Inflammatory macrophage treated with lipopolysaccharide for 1 hour (primary cell): Measurements from ENCODE around the gene NCF2.
"Not testable (repeated sequence)": the region's sequence is repeated elsewhere in the genome, so short reads cannot be mapped to it uniquely, and the experiment has no call there.

Experiments
- DNase-seq, 2 donors: peaks; one replicate each; pipeline ENCODE4 v3.0.0-alpha.2; 2020 to 2022

NCF2 gene, protein sequence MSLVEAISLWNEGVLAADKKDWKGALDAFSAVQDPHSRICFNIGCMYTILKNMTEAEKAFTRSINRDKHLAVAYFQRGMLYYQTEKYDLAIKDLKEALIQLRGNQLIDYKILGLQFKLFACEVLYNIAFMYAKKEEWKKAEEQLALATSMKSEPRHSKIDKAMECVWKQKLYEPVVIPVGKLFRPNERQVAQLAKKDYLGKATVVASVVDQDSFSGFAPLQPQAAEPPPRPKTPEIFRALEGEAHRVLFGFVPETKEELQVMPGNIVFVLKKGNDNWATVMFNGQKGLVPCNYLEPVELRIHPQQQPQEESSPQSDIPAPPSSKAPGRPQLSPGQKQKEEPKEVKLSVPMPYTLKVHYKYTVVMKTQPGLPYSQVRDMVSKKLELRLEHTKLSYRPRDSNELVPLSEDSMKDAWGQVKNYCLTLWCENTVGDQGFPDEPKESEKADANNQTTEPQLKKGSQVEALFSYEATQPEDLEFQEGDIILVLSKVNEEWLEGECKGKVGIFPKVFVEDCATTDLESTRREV

DNA sequence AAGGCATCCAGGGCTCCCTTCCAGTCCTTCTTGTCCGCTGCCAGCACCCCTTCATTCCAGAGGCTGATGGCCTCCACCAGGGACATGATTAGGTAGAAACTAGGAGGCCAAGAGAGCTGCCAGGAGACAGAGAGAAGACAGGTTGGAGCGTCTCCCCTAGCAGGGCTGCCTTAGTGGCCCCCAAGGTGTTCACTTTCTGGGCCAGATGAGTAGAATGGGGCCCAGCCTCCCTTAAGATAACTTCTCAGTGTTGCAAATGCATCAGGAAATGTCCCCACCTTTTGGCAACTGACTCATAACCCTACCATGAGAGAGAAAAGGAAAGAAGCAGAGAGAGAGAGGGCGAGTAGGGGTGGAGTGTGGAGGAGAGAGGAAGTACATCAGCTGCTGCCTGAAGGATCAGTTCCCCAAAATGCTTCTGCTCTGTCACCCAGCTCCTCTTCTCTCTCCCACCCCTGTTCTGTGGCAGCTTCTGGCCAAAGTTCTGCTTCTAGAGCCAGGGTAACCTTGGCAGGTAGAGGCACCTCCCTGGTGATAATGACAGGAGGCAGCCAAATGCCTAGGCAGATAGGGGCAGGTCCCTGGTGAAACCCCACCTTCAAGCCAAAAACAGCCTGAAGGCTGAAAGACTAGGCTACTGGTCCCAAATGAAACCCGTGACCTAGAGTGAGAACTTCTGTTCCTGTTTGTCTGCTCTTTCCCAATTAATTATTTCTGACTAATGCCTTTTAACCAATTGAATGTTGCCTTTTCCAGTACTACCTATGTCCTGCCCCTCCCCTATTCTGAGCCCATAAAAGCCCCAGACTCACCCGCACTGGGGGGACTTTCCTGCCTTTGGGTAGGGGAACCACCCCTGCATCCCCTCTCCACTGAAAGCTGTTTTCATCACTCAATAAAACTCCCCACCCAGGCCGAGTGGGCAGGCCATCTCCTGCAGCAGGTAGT is at the start of gene NCF2:
Gene NCF2, minus strand, starts transcription at position 216 of the 948 bp plus-strand sequence. Its CDS starts 130 bp downstream, at position 86.
- DNase-seq = peak; percentile 96 to 99

DNA sequence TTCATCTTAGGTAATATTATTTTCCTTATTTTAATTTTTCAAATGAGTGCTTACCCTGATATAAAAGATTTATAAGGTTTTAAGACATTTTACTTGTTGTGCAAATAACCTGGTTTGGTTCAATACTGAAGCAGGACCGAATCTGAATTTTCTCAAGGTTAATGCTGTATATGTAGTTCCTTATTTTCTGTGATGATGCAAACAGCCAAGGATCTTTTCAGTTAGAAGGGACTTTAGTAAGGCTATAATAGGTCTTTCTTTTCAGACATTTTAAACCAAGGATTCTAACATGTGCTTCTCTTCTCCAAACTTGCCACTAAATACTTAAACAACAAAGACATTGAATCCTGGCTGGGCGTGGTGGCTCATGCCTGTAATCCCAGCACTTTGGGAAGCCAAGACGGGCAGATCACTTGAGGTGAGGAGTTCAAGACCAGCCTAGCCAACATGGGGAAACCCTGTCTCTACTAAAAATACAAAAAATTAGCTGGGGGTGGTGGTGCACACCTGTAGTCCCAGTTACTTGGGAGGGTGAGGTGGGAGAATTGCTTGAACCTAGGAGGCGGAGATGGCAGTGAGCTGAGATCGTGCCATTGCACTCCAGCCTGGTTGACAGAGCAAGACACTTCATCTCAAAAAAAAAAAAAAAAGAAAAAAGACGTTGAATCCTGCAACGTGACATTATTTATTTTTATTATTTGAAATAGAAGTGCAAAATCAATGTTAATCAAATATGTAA is 48.6 kb upstream of the NCF2 start:
- DNase-seq = peak; percentile 33 to 38

DNA sequence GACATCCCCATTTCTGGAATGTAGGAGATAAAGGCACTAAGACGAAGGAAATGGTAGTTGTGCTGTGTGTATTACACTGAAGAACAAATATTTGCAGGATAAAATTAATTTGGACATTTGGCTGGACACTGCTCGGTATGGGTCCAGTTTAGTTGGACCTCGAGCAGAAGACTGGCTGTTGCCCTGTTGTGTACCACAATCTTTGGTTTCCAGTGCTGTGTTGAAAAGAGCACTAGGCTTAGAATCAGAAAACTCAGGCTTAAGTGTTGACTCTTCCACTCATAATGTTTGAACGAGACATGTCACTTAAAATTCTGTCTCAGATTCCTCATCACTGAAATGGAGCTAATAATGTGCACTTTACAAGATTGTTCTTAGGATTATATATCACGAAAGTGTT is 46.5 kb upstream of the NCF2 start:
- DNase-seq = no peak

DNA sequence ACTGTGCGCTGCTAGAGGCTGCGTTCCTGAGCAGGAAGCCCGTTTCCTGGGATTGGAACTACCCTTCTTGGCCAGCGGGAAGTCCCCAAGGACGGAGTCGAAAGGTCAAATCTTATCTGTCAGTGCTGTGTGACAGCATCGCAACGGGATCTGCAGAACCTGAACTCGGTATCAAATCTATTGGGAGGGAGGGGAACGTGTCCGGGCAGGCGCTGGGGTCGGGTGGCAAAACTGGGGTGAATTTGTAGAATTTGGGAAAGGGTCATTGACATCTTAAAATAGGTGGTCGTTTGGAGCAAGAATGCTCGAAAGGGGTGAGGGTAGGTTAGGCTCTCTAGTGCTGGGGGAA is 46.0 kb upstream of the NCF2 start:
- peak; percentile 37 to 73 for DNase-seq

DNA sequence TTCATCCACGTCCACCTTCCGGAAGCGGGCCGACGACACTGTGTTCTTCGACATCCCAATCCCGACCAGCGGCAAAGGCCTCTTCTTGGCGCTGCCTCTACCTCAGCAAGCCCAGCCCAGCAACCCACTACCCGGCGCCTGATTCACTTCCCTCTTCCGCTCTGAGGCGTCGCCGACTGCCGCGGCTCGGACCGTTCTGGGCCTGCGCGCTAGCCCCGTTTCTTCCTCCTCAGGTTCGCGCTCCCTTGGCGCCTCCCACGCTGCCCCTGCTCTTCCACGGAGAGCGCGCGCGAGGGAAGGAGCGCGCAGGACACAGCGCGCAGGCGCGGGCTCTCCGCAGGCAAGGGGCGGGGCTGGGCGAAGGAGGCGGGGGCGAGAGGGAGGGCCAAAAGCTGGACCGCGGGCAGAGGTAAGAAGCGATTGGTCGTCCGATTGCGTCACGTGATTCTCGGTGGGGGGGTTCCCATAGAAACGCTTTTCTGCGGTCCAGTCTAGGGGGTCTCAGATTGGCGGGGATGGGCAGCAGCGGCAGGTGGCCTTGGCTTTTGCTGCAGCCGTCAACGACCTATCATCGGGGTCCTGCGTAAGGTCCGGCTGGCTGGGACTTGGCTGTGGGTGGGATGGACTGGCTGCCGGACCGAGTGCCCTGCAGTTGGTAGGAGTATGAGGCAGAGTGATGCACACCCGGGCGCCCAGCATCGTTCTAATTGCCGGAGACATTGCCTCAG is 45.5 kb upstream of the NCF2 start, which contains the start of gene ARPC5:
Gene ARPC5, minus strand, starts transcription at position 178 of the 728 bp plus-strand sequence. Its CDS starts 124 bp downstream, at position 54.
- DNase-seq = peak; percentile 99

DNA sequence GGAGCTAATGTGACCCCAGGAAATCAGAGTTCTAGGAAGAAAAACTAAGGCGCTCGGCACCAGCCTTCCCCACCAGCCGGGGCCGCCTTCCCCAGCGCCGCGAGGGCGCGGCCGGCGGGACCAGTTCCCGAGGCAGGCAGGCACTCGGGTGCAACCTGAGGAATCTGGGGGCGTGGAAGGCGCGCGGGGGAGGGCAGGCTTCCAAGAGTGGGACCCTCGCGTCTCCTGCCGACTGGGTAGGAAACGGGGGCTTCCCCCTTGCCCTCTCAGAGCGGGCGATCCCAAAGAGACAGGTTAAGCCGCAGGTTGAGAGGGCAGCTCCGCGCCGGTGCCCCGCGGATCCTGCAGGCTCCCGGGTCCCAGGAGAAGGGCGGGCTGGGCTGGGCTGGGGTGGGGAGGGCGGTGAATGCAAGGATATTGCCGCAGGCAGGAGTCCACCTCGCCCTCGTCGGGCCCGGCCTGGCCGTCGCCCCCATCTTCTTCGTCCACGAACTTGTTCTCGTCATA is 44.9 kb upstream of the NCF2 start:
- peak; percentile 38 to 50 for DNase-seq

DNA sequence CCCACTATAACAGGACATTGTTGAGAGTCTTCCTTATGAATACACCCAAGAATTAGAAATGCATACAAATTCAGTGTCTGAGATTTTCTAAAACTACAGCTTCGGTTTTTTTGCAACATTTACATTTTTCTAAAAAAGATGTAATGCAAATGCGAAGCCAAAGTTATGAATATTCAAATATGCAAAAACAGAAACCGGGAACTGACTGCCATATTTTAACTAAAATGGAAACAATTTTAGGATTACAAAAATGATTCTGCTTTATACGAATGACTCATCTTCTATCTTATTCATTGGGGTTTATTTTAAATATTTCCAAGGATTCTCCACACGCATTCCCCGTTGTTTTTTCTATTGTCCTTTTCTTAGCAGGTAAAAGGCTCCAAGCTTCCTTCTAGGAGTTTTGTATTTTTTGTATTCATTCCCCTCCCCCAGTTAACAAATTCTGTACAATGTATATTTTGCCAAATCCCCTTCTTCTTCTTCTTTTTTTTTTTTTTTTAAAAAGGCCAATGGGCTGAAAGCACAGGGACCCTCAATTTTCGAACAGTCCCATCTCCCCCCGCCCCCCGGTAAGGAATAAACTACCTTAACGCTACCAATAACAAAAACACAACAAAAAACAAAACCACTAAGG is 44.3 kb upstream of the NCF2 start:
- peak; percentile 41 to 68 for DNase-seq

DNA sequence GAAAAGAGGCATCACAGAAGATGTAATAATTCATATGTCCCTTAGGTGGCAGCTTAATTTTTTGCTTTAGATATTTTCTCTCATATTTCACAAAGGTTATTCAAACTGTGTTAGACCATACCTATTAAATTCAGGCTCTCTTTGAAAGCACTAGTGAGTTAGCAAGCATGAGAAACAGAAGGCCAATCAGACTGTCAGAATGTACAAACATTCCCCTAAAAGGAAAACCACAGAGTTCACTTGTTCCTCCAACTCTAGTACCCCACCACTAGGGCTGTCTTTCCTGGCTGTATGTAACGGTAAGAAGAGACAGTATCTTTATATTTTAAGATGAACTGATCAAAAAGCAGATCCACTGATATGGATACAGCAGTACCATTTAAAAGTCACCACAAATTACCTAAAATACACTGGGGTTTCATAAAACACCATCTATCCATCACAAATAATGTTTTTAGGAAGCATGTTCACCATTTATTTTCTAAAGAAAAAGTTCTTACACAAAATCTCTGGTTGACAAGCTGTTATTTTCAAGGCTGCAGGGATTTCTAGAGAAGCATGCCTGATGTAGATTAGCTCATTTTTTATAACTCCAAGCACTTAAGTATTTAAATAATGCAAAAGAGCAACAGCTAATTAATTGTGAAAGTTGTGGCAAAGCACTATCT is 43.6 kb upstream of the NCF2 start:
- peak; percentile 54 to 61 for DNase-seq

DNA sequence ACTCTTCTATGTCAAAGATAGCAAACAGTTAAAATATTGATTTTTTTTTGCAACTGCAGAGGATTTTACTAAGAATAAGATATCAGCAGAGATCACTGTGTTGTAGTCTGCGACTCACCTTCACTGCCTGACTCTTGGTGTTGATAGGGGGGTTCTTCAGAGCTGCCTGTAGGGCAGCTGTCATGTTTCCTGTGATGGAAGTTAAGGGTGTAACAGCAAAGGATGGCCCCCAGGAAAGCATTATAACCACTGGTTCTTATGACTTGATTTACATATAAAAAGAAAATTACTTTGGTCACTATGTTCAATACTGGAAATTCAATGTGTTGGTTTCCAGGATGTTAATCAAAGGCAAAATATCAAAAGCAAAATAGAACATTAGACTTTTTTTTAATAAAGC is 42.7 kb upstream of the NCF2 start:
- DNase-seq = no peak

DNA sequence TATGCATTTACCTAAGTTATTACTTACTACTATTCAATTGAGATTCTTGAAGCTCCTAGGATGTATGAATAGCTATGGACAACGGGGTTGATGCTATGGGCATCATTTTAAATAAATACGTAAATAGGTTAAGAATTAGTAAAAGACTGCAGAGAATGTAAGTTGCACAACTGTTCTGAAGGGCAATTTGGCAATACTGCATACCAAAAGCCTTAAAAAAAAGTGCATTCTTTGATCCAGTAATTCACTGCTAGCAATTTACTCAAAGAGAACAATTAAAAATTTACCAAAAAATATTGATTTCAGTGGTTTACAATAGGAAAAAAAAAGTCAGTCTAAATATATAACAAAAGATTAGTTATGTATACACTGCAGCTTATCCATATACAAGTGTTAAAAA is 41.9 kb upstream of the NCF2 start:
- no peak for DNase-seq

DNA sequence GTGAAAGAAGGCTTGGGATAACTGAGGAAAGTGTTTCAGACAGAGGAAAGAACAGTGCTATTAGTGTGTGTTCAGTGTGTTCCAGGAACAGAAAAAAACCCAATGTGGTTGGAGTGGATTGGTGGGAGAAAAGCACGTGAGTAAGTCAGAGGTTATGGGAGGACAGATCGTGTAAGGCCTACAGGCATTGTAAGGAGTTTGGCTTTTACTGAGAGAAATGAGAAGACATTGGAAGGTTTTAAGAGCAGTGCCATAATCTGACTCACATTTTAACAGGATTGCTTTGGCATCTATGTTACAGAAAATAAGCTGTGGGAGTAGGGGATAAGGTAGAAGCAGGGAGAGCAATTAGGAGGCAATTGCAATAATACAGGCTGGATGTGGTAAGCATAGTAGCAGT is 40.5 kb upstream of the NCF2 start:
- peak in 1 of 2 donors; percentile 33 for DNase-seq

DNA sequence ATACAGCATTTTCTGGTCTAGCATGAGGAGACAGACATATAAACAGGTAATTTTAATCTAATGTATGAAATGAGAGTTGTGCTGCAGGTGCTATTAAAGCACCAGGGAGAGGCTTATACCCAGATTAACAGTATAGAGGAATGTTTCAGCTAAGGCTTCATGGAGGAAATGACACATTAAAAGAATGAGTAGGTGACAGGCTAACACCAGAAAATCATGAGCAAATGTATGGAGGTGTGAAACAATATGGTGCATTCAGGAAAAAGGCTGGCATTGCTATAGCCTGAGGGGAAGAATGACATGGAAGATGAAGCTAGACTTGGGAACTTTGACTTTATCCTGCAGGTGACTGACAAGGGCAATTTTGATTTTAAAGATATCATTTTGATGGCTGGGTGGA is 38.3 kb upstream of the NCF2 start:
- no peak for DNase-seq

DNA sequence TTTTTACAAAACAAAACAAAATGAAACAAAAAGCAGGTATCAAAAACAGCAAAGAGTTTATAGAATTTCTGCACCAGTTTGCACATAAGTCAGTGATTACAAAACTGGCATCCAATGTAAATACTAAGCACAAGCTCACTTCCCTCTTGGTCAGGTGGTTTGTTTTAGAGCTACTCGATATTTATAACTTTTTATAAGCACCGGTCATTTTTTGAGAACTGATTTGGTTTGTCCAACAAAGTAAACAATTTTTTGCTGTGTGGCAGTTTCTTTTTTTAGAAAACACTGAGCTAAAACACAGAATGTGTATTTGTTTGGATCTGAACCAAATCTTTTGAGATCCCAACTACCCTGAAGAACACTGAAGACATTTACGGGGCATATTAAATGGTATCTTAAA is 36.0 kb upstream of the NCF2 start:
- not testable (repeated sequence) for DNase-seq

DNA sequence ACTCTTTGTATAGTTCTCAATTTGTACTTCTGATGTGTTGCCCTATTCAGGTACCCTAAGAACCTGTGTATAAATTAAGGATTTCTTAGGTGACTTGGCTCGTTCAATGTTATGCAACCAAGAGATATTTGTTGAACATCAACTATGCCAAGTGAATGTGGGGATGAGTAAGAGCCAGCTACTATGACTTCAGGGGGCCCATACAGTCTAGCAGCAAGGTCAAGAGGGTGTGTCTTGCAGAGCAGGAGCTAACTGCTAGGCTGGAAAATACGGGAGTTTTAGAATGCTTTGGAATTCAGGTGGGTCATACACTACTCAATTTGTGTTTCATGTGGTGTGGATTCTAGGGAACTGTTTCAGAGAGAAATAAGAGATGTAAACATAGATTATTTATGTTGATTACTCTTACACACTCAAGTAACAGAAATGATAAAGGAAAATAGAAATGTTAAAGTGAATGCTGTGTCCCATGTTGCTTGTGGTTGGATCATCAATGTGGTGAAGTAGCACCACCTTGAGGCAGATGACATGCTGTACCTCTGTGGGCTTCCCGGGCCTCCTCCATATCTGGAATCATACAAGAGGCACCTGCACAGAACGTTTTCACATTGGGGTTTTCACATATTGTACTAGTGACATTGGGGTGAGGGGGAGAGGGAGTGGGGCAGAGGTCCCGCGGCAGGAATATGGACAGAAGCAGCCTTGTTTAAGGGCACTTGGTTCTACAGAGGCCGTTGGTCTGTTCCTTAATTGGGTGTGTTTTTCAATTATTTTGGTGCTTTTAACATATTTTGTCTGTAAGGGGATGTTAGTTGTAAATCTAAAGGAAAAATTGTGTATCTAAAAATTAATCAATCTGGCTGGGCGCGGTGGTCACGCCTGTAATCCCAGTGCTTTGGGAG is 32.9 kb upstream of the NCF2 start:
- DNase-seq = peak in 1 of 2 donors; percentile 58

DNA sequence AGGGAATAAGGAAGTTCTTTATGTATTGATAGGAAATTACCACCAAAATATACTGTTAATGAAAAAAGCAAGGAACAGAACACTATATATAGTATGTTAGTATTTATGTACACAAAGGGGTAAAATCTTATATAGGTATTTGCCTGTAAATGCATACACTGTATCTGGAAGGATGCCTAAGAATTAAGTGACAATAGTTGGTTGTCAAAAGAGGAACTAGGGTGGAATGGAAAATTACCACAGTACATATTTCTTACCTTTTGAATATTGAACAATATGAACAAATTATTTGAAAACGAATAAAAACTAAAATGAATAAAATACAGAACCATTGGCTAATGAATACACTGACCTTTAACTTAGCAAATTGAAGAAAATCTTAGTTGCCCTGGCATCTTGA is 31.8 kb upstream of the NCF2 start:
- no peak for DNase-seq

DNA sequence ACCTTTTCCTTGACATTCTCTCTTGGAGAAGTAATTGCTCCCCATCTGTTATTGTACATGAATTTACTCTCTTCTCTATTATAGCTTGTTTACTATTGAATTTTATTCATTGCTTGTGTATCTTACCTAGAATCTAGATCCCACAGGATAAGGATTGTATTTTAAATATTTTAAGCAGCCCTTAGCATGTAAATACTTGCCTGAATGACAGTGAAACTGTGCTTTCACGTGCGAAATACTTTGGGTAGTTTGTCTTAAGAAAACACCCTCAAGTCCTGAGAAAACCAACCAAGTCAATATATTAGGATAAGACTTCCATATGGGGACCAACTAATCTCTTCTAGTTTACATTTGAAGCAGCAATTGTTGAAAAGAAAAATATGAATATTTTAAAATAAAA is 30.1 kb upstream of the NCF2 start:
- no peak for DNase-seq

DNA sequence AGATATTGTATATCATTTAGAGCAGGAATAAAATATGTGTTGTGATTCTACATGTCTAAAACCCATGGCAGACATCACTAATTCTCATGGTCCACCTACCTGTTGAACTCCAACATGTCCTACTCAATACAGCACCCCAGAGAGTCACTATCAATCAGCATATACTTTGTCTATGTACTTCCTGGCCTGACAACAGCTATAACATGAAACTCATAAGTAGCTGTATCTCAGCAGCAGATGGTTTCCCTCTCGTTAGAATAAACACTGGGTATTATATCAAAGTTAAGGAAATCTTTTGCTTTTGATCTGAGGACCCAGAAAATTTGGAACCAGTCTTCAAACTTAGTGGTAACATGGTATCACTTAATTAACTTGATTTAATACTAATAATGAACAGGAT is 29.5 kb upstream of the NCF2 start:
- no peak for DNase-seq

DNA sequence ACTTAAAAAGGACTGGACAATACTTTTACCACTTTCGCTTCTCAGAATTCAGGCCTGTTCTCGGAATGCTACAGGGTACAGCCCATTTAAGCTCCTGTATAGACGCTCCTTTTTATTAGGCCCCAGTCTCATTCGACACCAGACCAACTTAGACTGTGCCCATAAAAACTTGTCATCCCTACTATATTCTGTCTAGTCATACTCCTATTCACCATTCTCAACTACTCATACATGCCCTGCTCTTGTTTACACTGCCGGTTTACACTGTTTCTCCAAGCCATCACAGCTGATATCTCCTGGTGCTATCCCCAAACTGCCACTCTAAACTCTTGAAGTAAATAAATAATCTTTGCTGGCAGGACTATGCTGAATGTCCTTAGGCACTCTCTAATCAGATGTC is 27.9 kb upstream of the NCF2 start:
- not testable (repeated sequence) for DNase-seq

DNA sequence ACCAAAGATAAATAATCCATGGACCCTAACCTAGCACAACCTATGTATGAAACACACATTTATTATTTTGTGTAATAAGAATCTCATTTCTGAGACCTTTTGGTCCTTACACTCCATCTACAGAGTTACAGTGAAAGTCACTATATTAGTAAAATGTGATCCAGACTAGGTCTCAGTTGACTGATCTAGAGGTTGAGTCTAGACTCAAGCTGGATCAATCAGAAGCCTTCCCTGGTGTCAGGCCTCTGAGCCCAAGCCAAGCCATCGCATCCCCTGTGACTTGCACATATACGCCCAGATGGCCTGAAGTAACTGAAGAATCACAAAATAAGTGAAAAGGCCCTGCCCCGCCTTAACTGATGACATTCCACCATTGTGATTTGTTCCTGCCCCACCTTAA is 22.7 kb upstream of the NCF2 start:
- not testable (repeated sequence) for DNase-seq

DNA sequence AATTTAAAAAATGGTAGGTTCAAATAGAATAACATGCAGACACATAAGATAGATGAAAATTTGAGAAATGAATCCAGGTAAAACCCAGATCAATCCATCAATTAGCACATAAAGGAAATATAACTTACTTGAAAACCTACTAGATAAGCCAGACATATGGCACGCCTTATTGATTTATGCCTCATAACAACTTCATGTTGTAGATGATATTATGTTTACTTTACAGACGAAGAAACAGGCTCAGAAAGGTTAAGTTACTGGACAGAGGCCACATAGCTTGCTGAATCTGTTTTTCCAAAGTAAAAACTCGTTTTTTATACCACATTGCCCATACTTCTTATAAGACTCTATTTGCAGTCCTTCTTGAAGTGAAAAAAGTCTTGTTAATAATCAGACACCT is 22.1 kb upstream of the NCF2 start:
- DNase-seq = no peak
